ENCODE data around the gene ZNF14. TPM values are rescaled to one million over a fixed set of nuclear protein-coding genes. Genes with fewer than 3 reads are reported as not detected.
"Not testable (repeated sequence)": the region's sequence is repeated elsewhere in the genome, so short reads cannot be mapped to it uniquely, and the experiment has no call there.

The ZNF14 gene
- total and polyA plus RNA-seq, 12 donors, result 1.8 to 6.6 (median 3.8) TPM

- intact Hi-C loops (cut with DNase I), result no loop called here
- Histone ChIP-seq H3K36me3 (peaks cover 0 to 14% (median 0%) of the 10 kb centered on the region in 9 donors), H3K4me3 (no peak overlapping the region), H3K4me1 (no peaks in the 10 kb centered on the region), H3K27me3 (no peaks in the 10 kb centered on the region), H3K9me3 (peaks cover 0 to 86% (median 15%) of the 10 kb centered on the region in 11 donors), H3K27ac (no peak overlapping the region)
- no peak for DNase-seq
- no peak for TF ChIP-seq CTCF (IDR thresholded peaks at IDR 0.05)
- no peak for ATAC-seq
- WGBS, 2 donors, result 88 to 89% methylated on average over 5 of the region's 5 CpGs
These were observed 35.3 kb downstream of the ZNF14 start for GRCh38 chr19:19697589-19697988.

- Histone ChIP-seq H3K4me1 (no peaks in the 10 kb centered on the region), H3K27me3 (no peaks in the 10 kb centered on the region), H3K36me3 (peaks cover 0 to 8% (median 0%) of the 10 kb centered on the region in 9 donors), H3K9me3 (peaks cover 0 to 84% (median 11%) of the 10 kb centered on the region in 11 donors), H3K4me3 (no peak overlapping the region), H3K27ac (no peak overlapping the region)
- no peak for ATAC-seq
- WGBS, 2 donors, result 79 to 87% methylated on average over 2 of the region's 2 CpGs
- intact Hi-C loops (cut with DNase I), result no loop called here
- no peak for DNase-seq
- TF ChIP-seq CTCF (IDR thresholded peaks at IDR 0.05), result no peak
These were observed 36.5 kb downstream of the ZNF14 start for GRCh38 chr19:19696386-19696785.

- H3K4me1 ChIP-seq, result no peaks in the 10 kb centered on the region
- no peaks in the 10 kb centered on the region for H3K27me3 ChIP-seq
- 89 to 92% methylated on average over 10 of the region's 10 CpGs for WGBS, 2 donors
- H3K9me3 ChIP-seq, result peaks cover 0 to 65% (median 0%) of the 10 kb centered on the region in 11 donors
- no peak for TF ChIP-seq CTCF (IDR thresholded peaks at IDR 0.05)
- H3K27ac ChIP-seq, result no peak overlapping the region
- no peak for ATAC-seq
- intact Hi-C loops (cut with DNase I), result no loop called here
- DNase-seq, result no peak
- H3K4me3 ChIP-seq, result no peak overlapping the region
- H3K36me3 ChIP-seq, result no peaks in the 10 kb centered on the region
These were observed 41.2 kb downstream of the ZNF14 start for GRCh38 chr19:19691683-19692082.

- intact Hi-C loops (cut with DNase I); H3K36me3 ChIP-seq; ATAC-seq; H3K4me1 ChIP-seq; H3K4me3 ChIP-seq; H3K27me3 ChIP-seq; DNase-seq; H3K27ac ChIP-seq: not testable (repeated sequence)
- peaks cover 0 to 77% (median 3%) of the 10 kb centered on the region in 11 donors for H3K9me3 ChIP-seq
- 97 to 98% methylated on average over 10 of the region's 10 CpGs for WGBS, 2 donors
These were observed 43.9 kb downstream of the ZNF14 start for GRCh38 chr19:19689023-19689422.

GRCh38 chr19:19687090-19687489, 45.8 kb downstream of the ZNF14 start:
- no peak for DNase-seq
- Histone ChIP-seq H3K4me1 (no peaks in the 10 kb centered on the region), H3K4me3 (no peak overlapping the region), H3K27me3 (no peaks in the 10 kb centered on the region), H3K36me3 (peaks cover 0 to 11% (median 0%) of the 10 kb centered on the region in 9 donors), H3K9me3 (peaks cover 0 to 81% (median 3%) of the 10 kb centered on the region in 11 donors), H3K27ac (no peak overlapping the region)
- ATAC-seq, result no peak
- intact Hi-C loops (cut with DNase I), result no loop called here
- WGBS, 2 donors, result 95 to 97% methylated on average over 3 of the region's 3 CpGs
- TF ChIP-seq CTCF (IDR thresholded peaks at IDR 0.05), result no peak
